ENCODE results near the gene PTGS1. TPM values are rescaled to one million over a fixed set of nuclear protein-coding genes. Genes with fewer than 3 reads are reported as not detected.
"Not testable (repeated sequence)": the region's sequence is repeated elsewhere in the genome, so short reads cannot be mapped to it uniquely, and the experiment has no call there.

The PTGS1 gene
- total and polyA plus RNA-seq, 4 donors: 2.9 to 12.8 (median 5.0) TPM

DNA sequence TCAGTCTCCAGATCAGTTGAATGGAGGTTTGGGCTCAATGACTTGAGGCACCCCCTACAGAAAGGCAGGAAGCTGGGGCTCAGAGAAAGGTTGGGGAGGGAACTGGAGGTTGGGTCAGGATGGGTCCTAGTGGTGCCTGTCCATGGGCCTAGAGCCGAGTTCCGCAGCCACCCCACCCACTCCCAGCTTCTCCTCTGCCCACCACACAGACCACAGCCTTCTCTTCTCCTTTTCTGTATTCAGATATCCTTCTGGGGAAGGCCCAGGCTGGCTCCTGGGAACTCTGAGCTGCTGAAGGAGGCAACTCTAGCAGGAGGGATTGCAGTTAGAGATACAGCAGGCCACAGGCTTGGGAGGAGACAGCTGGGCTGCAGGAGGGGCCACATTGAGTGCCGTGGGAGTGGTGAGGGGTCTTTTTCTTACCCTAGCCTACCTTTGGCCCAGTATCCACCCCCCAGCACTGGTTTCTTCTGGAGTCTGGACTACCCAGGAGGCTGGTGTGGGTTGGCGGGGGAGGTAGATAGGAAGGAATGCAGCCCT is 15.4 kb upstream of the PTGS1 start:
- no peak overlapping the region for H3K9ac ChIP-seq (ENCODE audit: insufficient read depth in 1 of 2, low read length in 2 of 2)
- H3K9me3 ChIP-seq (ENCODE audit: control insufficient read depth in 4 of 4, insufficient read depth in 3 of 4, low read length in 3 of 4): no peaks in the 10 kb centered on the region
- TF ChIP-seq, protein P1, sequence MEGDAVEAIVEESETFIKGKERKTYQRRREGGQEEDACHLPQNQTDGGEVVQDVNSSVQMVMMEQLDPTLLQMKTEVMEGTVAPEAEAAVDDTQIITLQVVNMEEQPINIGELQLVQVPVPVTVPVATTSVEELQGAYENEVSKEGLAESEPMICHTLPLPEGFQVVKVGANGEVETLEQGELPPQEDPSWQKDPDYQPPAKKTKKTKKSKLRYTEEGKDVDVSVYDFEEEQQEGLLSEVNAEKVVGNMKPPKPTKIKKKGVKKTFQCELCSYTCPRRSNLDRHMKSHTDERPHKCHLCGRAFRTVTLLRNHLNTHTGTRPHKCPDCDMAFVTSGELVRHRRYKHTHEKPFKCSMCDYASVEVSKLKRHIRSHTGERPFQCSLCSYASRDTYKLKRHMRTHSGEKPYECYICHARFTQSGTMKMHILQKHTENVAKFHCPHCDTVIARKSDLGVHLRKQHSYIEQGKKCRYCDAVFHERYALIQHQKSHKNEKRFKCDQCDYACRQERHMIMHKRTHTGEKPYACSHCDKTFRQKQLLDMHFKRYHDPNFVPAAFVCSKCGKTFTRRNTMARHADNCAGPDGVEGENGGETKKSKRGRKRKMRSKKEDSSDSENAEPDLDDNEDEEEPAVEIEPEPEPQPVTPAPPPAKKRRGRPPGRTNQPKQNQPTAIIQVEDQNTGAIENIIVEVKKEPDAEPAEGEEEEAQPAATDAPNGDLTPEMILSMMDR (IDR thresholded peaks at IDR 0.05; ENCODE audit: control extremely low read depth, extremely low read depth): no peak
- 84 to 85% methylated on average over 4 of the region's 4 CpGs for WGBS, 2 donors
- H3K4me1 ChIP-seq (ENCODE audit: control insufficient read depth in 5 of 5, insufficient read depth in 5 of 5, low read length in 5 of 5): peaks cover 0 to 1% (median 0%) of the 10 kb centered on the region in 5 donors
- no peak for DNase-seq
- no peak for ATAC-seq (ENCODE audit: insufficient read depth, low FRiP score)
- no peaks in the 10 kb centered on the region for H3K36me3 ChIP-seq (ENCODE audit: control insufficient read depth in 4 of 4, insufficient read depth in 4 of 4, low read length in 4 of 4)
- no peak overlapping the region for H3K4me3 ChIP-seq
- H3K27me3 ChIP-seq (ENCODE audit: control insufficient read depth in 3 of 3, insufficient read depth in 3 of 3, low read length in 2 of 3): no peaks in the 10 kb centered on the region
- H3K27ac ChIP-seq (ENCODE audit: low read depth in 1 of 2, low read length in 1 of 2): no peak overlapping the region

GRCh38 chr9:122356627-122357026 is 14.2 kb upstream of the PTGS1 start:
- H3K9me3 ChIP-seq (ENCODE audit: control insufficient read depth in 4 of 4, insufficient read depth in 3 of 4, low read length in 3 of 4): no peaks in the 10 kb centered on the region
- H3K4me1 ChIP-seq (ENCODE audit: control insufficient read depth in 5 of 5, insufficient read depth in 5 of 5, low read length in 5 of 5): peaks cover 0 to 1% (median 0%) of the 10 kb centered on the region in 5 donors
- WGBS, 2 donors: 51 to 63% methylated on average over 2 of the region's 2 CpGs
- H3K9ac ChIP-seq (ENCODE audit: insufficient read depth in 1 of 2, low read length in 2 of 2): no peak overlapping the region
- ATAC-seq (ENCODE audit: insufficient read depth, low FRiP score): no peak
- DNase-seq: no peak
- no peaks in the 10 kb centered on the region for H3K27me3 ChIP-seq (ENCODE audit: control insufficient read depth in 3 of 3, insufficient read depth in 3 of 3, low read length in 2 of 3)
- H3K27ac ChIP-seq (ENCODE audit: low read depth in 1 of 2, low read length in 1 of 2): no peak overlapping the region
- TF ChIP-seq, protein P1 (IDR thresholded peaks at IDR 0.05; ENCODE audit: control extremely low read depth, extremely low read depth): no peak
- H3K4me3 ChIP-seq: no peak overlapping the region
- no peaks in the 10 kb centered on the region for H3K36me3 ChIP-seq (ENCODE audit: control insufficient read depth in 4 of 4, insufficient read depth in 4 of 4, low read length in 4 of 4)

DNA sequence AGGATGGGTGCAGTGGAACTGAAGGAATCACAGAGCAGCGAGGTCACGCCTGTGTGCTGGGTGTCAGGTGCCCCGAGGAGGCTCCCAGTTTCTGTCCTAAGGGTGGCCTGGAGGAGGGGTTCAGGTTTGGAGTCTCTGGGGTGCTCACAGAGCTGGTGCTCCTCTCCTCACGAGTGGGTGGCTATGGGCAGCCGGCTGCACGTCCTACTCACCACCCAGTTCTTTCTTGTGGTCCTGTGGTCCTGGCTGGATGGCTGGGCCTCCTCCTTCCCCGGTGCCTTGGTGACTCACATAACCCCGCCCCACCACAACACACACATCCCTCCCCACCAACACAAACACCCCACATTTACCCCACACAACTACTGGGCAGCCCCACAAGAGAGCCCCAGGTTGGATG is 9.9 kb upstream of the PTGS1 start:
- ATAC-seq (ENCODE audit: insufficient read depth, low FRiP score) (no peak), DNase-seq (no peak)
- 80 to 83% methylated on average over 8 of the region's 8 CpGs for WGBS, 2 donors
- Histone ChIP-seq H3K4me3 (no peak overlapping the region), H3K4me1 (ENCODE audit: control insufficient read depth in 5 of 5, insufficient read depth in 5 of 5, low read length in 5 of 5) (no peaks in the 10 kb centered on the region), H3K9ac (ENCODE audit: insufficient read depth in 1 of 2, low read length in 2 of 2) (no peak overlapping the region), H3K27ac (ENCODE audit: low read depth in 1 of 2, low read length in 1 of 2) (no peak overlapping the region), H3K27me3 (ENCODE audit: control insufficient read depth in 3 of 3, insufficient read depth in 3 of 3, low read length in 2 of 3) (no peaks in the 10 kb centered on the region), H3K9me3 (ENCODE audit: control insufficient read depth in 4 of 4, insufficient read depth in 3 of 4, low read length in 3 of 4) (no peaks in the 10 kb centered on the region), H3K36me3 (ENCODE audit: control insufficient read depth in 4 of 4, insufficient read depth in 4 of 4, low read length in 4 of 4) (no peaks in the 10 kb centered on the region)
- TF ChIP-seq, protein P1 (IDR thresholded peaks at IDR 0.05; ENCODE audit: control extremely low read depth, extremely low read depth): no peak

DNA sequence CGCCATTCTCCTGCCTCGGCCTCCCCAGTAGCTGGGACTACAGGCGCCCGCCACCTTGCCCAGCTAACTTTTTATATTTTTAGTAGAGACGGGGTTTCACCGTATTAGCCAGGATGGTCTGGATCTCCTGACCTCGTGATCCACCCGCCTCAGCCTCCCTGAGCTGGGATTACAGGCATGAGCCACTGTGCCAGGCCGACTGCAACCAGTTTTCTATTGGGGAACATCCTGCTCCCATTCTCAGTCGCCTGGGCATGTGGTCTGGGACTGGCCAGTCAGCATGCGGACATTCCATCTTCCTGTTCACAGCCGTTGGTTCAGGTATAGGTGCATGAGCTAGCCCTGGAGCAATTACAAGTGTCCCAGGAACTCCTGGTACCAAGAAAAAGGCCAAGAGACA is 7.7 kb upstream of the PTGS1 start:
- WGBS, 2 donors: 93 to 94% methylated on average over 12 of the region's 12 CpGs
- H3K27ac ChIP-seq (ENCODE audit: low read depth in 1 of 2, low read length in 1 of 2); H3K9me3 ChIP-seq (ENCODE audit: control insufficient read depth in 4 of 4, insufficient read depth in 3 of 4, low read length in 3 of 4); ATAC-seq (ENCODE audit: insufficient read depth, low FRiP score); H3K4me3 ChIP-seq; H3K4me1 ChIP-seq (ENCODE audit: control insufficient read depth in 5 of 5, insufficient read depth in 5 of 5, low read length in 5 of 5); DNase-seq; H3K9ac ChIP-seq (ENCODE audit: insufficient read depth in 1 of 2, low read length in 2 of 2); H3K27me3 ChIP-seq (ENCODE audit: control insufficient read depth in 3 of 3, insufficient read depth in 3 of 3, low read length in 2 of 3); H3K36me3 ChIP-seq (ENCODE audit: control insufficient read depth in 4 of 4, insufficient read depth in 4 of 4, low read length in 4 of 4): not testable (repeated sequence)
